OCI-LY7 (cell line): ENCODE measurements around the gene SBF1. TPM values are rescaled to one million over a fixed set of nuclear protein-coding genes. Genes with fewer than 3 reads are reported as not detected.

Experiments used
- BruUV-seq: library from RNA; stranded (reverse); fragments of 400-500 nt; replicated peaks from 2 replicates; lab custom pipeline; 2021; lab: Mats Ljungman, UMichigan
- CTCF ChIA-PET: fragments of 300-600 bp; sonication (Branson Sonifier 250); formaldehyde crosslinking; loops from one replicate; lab custom pipeline; 2022; ENCODE audit warnings: antibody characterized with exemption; ENCODE audit not compliant: unreplicated experiment; lab: Charles Lee
- POLR2A ChIA-PET: fragments of 300-600 bp; sonication (Branson Sonifier 250); formaldehyde crosslinking; loops from one replicate; lab custom pipeline; 2022; ENCODE audit warnings: antibody characterized with exemption; lab: Charles Lee
- DNase-seq: peaks from one replicate; pipeline ENCODE4 v3.0.0-alpha.2; 2015; ENCODE audit warnings: low spot score
- H2AFZ ChIP-seq: fragments of 200-600 bp; sonication (generic), shearing (Covaris generic); 2 replicates; pipeline ENCODE4 v1.6.1; 2014; ENCODE audit warnings: mild to moderate bottlenecking, antibody characterized with exemption, low read length, moderate library complexity
- H3K27ac ChIP-seq: fragments of 200-600 bp; sonication (generic); 2 replicates; pipeline ENCODE4 v1.5.1; 2014; ENCODE audit warnings: mixed run types, low read depth, mild to moderate bottlenecking, moderate library complexity, low read length, inconsistent platforms; ENCODE audit not compliant: poor library complexity, severe bottlenecking
- H3K36me3 ChIP-seq: fragments of 200-600 bp; sonication (generic); 2 replicates; pipeline ENCODE4 v1.6.1; 2014; ENCODE audit warnings: mild to moderate bottlenecking, antibody characterized with exemption, low read length, moderate library complexity, mixed read lengths; ENCODE audit not compliant: insufficient read depth
- H3K4me1 ChIP-seq: fragments of 200-600 bp; sonication (generic); 2 replicates; pipeline ENCODE4 v1.5.1; 2014; ENCODE audit warnings: mild to moderate bottlenecking, low read length; ENCODE audit not compliant: insufficient read depth, poor library complexity, severe bottlenecking
- H3K4me2 ChIP-seq: fragments of 200-600 bp; sonication (generic); 2 replicates; pipeline ENCODE4 v1.6.1; 2014; ENCODE audit warnings: mild to moderate bottlenecking, low read length
- H3K4me3 ChIP-seq: fragments of 200-600 bp; sonication (generic); 2 replicates; pipeline ENCODE4 v1.5.1; 2014; ENCODE audit warnings: mild to moderate bottlenecking, low read depth, low read length; ENCODE audit not compliant: poor library complexity, severe bottlenecking
- H3K79me2 ChIP-seq: fragments of 200-600 bp; sonication (generic); 2 replicates; pipeline ENCODE4 v1.6.1; 2016; ENCODE audit warnings: low read depth, mild to moderate bottlenecking, low read length, moderate library complexity, mixed read lengths; ENCODE audit not compliant: insufficient read depth
- H3K9me2 ChIP-seq: fragments of 200-600 bp; sonication (generic); 2 replicates; pipeline ENCODE4 v1.6.1; 2016; ENCODE audit warnings: mild to moderate bottlenecking, low read length, mixed read lengths; ENCODE audit not compliant: insufficient read depth
- H3K9me3 ChIP-seq: fragments of 200-600 bp; sonication (generic); 2 replicates; pipeline ENCODE4 v1.6.1; 2014; ENCODE audit warnings: mild to moderate bottlenecking, mixed run types, low read length, mixed read lengths
- H4K20me1 ChIP-seq: fragments of 200-600 bp; sonication (generic); 2 replicates; pipeline ENCODE4 v1.6.1; 2014; ENCODE audit warnings: mild to moderate bottlenecking, antibody characterized with exemption, low read length, moderate library complexity, mixed read lengths; ENCODE audit not compliant: insufficient read depth
- CTCF ChIP-seq: fragments of 200-600 bp; sonication (generic); conservative IDR thresholded peaks from 2 replicates; pipeline ENCODE4 v1.5.1; 2014; ENCODE audit warnings: mild to moderate bottlenecking, antibody characterized with exemption, low read length, moderate library complexity, mixed read lengths
- EZH2phosphoT487 ChIP-seq: fragments of 200-600 bp; sonication (generic); IDR thresholded peaks from 2 replicates; pipeline ENCODE4 v1.6.1; 2018; ENCODE audit warnings: low read depth, borderline replicate concordance, mild to moderate bottlenecking, mixed run types, antibody characterized with exemption, low read length, moderate library complexity, mixed read lengths
- intact Hi-C: fragments of 100-400 bp; cut with micrococcal nuclease; formaldehyde crosslinking; loops from one replicate; pipeline ENCODE4 v1.10.0; 2022; ENCODE audit not compliant: unreplicated experiment
- total RNA-seq, 2 experiments: library from RNA; depleted of rRNA in 1 of 2; stranded (reverse); fragments of >200 nt in 1 of 2; shearing (Covaris generic) in 1 of 2; gene quantifications; 2 replicates each; pipeline ENCODE4 v1.2.3, GENCODE V29; 2014 to 2022

SBF1 gene
- total RNA-seq, 2 experiments from 2014 or later: 177 to 181 TPM

GRCh38 chr22:50502096-50502495 is 27.3 kb upstream of the SBF1 start:
- no TSS peak for BruUV-seq
- no peak overlapping the region for H3K27ac ChIP-seq
- no peaks in the 10 kb centered on the region for H3K9me2 ChIP-seq
- ChIA-PET CTCF (no interaction called here), POLR2A (no interaction called here)
- no peaks in the 10 kb centered on the region for H4K20me1 ChIP-seq
- no peak overlapping the region for H3K4me3 ChIP-seq
- intact Hi-C loops: loop anchor here (10.0 kb wide), 1 partner anchor 257 kb away; the partner anchor contains the start of gene TUBGCP6
- H3K79me2 ChIP-seq: peaks cover 3% of the 10 kb centered on the region; the same call in 1 of the 2 replicates
- DNase-seq: no peak
- no peak overlapping the region for H2AFZ ChIP-seq
- no peaks in the 10 kb centered on the region for H3K9me3 ChIP-seq
- H3K4me1 ChIP-seq: peaks cover 22% of the 10 kb centered on the region
- H3K4me2 ChIP-seq: no peak overlapping the region
- TF ChIP-seq EZH2phosphoT487 (no peak), CTCF (no peak)
- peaks cover 20% of the 10 kb centered on the region; the same call in 1 of the 2 replicates for H3K36me3 ChIP-seq

GRCh38 chr22:50500452-50500851 is 25.6 kb upstream of the SBF1 start:
- no peak overlapping the region for H2AFZ ChIP-seq
- no peaks in the 10 kb centered on the region for H4K20me1 ChIP-seq
- H3K9me3 ChIP-seq: no peaks in the 10 kb centered on the region
- intact Hi-C loops: loop anchor here (10.0 kb wide), 1 partner anchor 256 kb away; the partner anchor contains the start of gene TUBGCP6
- H3K36me3 ChIP-seq: peaks cover 16% of the 10 kb centered on the region; the same call in 1 of the 2 replicates
- no peak overlapping the region for H3K27ac ChIP-seq
- BruUV-seq: no TSS peak
- peaks cover 22% of the 10 kb centered on the region for H3K4me1 ChIP-seq
- DNase-seq: no peak
- no peaks in the 10 kb centered on the region for H3K79me2 ChIP-seq
- POLR2A ChIA-PET: interaction anchor here (0.6 to 0.7 kb wide), 2 partner anchors 12 to 35 kb away, joined by 3 to 8 read pairs; no protein-coding TSS in a partner anchor
- no peak overlapping the region for H3K4me3 ChIP-seq
- H3K4me2 ChIP-seq: no peak overlapping the region
- TF ChIP-seq EZH2phosphoT487 (no peak), CTCF (no peak)
- CTCF ChIA-PET: no interaction called here
- H3K9me2 ChIP-seq: no peaks in the 10 kb centered on the region

- Histone ChIP-seq H3K4me1 (peaks cover 22% of the 10 kb centered on the region), H3K4me3 (no peak overlapping the region), H3K9me2 (no peaks in the 10 kb centered on the region), H3K4me2 (peak overlapping the region; percentile 9; the same call in 1 of the 2 replicates), H3K27ac (no peak overlapping the region), H2AFZ (peak overlapping the region; percentile 46; the same call in 1 of the 2 replicates), H3K36me3 (peaks cover 5% of the 10 kb centered on the region; the same call in 1 of the 2 replicates), H4K20me1 (no peaks in the 10 kb centered on the region), H3K9me3 (no peaks in the 10 kb centered on the region), H3K79me2 (no peaks in the 10 kb centered on the region)
- ChIA-PET POLR2A (interaction anchor here (1.0 kb wide), 2 partner anchors 27 to 28 kb away, joined by 3 to 4 read pairs; no protein-coding TSS in a partner anchor), CTCF (interaction anchor here (0.6 to 1.4 kb wide), 3 partner anchors 25 to 164 kb away, joined by 4 to 6 read pairs (median 4); partner anchors contain the start of gene SCO2)
- TF ChIP-seq CTCF (peak; percentile 89), EZH2phosphoT487 (no peak)
- no TSS peak for BruUV-seq
- peak; percentile 80 for DNase-seq
- intact Hi-C loops: loop anchor here (1.0 to 2.0 kb wide), 2 partner anchors 50 to 99 kb away; no protein-coding TSS in a partner anchor
Observed at GRCh38 chr22:50498322-50498890, 23.6 kb upstream of the SBF1 start.
